Ishikawa (cell line): ENCODE results near the gene SRL.
A peak's percentile ranks its signal among the peaks of the same experiment; 100 is the strongest.

ENCODE experiments used
- CEBPB ChIP-seq: IDR thresholded peaks from 2 replicates; pipeline ENCODE4 v1.6.1; 2012
- CREB1 ChIP-seq: IDR thresholded peaks from 2 replicates; pipeline ENCODE4 v1.6.1; 2012; ENCODE audit warnings: low read depth
- EGR1 ChIP-seq: IDR thresholded peaks from 2 replicates; pipeline ENCODE4 v1.6.1; 2012
- EP300 ChIP-seq: IDR thresholded peaks from 2 replicates; pipeline ENCODE4 v1.6.1; 2012; ENCODE audit warnings: borderline replicate concordance
- FOXM1 ChIP-seq: IDR thresholded peaks from 2 replicates; pipeline ENCODE4 v1.6.1; 2012; ENCODE audit warnings: low read depth, borderline replicate concordance
- MAX ChIP-seq: IDR thresholded peaks from 2 replicates; pipeline ENCODE4 v1.6.1; 2012
- NFIC ChIP-seq: IDR thresholded peaks from 2 replicates; pipeline ENCODE4 v1.6.1; 2012
- RAD21 ChIP-seq: IDR thresholded peaks from 2 replicates; pipeline ENCODE4 v1.6.1; 2012; ENCODE audit warnings: low read depth
- REST ChIP-seq: IDR thresholded peaks from 2 replicates; pipeline ENCODE4 v1.6.1; 2012; ENCODE audit warnings: low read depth, mild to moderate bottlenecking
- TAF1 ChIP-seq: IDR thresholded peaks from 2 replicates; pipeline ENCODE4 v1.6.1; 2012; ENCODE audit warnings: low read depth, mild to moderate bottlenecking
- TCF12 ChIP-seq: IDR thresholded peaks from 2 replicates; pipeline ENCODE4 v1.6.1; 2012; ENCODE audit warnings: low read depth
- TEAD4 ChIP-seq: IDR thresholded peaks from 2 replicates; pipeline ENCODE4 v1.6.1; 2012
- USF1 ChIP-seq: IDR thresholded peaks from 2 replicates; pipeline ENCODE4 v1.6.1; 2012
- YY1 ChIP-seq: IDR thresholded peaks from 2 replicates; pipeline ENCODE4 v1.6.1; 2012; ENCODE audit warnings: low read depth
- ZBTB7A ChIP-seq: IDR thresholded peaks from 2 replicates; pipeline ENCODE4 v1.6.1; 2012; ENCODE audit warnings: low read depth

Gene SRL

GRCh38 chr16:4169415-4169814, 72.5 kb downstream of the SRL start:
- no peak for TF ChIP-seq RAD21
- no peak for TF ChIP-seq TEAD4

- TF ChIP-seq ZBTB7A, result no peak
- no peak for TF ChIP-seq TEAD4
- no peak for TF ChIP-seq YY1
- no peak for TF ChIP-seq FOXM1
- no peak for TF ChIP-seq NFIC
- TF ChIP-seq REST, result no peak
- TF ChIP-seq USF1, result no peak
- TF ChIP-seq EP300, result no peak
- no peak for TF ChIP-seq TCF12
- TF ChIP-seq CEBPB, result no peak
Observed at GRCh38 chr16:4166821-4167220, 75.1 kb downstream of the SRL start.

GRCh38 chr16:4160658-4161430, 81.0 kb downstream of the SRL start:
- TF ChIP-seq RAD21 (peak; percentile 23; the same call in 1 of the 2 replicates), FOXM1 (no peak)

GRCh38 chr16:4159726-4160125, 82.2 kb downstream of the SRL start:
- TF ChIP-seq NFIC (no peak), USF1 (no peak), ZBTB7A (no peak), RAD21 (no peak), TAF1 (no peak), FOXM1 (no peak), REST (no peak), EGR1 (no peak), CEBPB (no peak), YY1 (no peak), TEAD4 (no peak), CREB1 (no peak), EP300 (no peak), MAX (no peak), TCF12 (no peak)

- no peak for TF ChIP-seq EP300
- TF ChIP-seq CEBPB, result no peak
- no peak for TF ChIP-seq TAF1
- no peak for TF ChIP-seq RAD21
- no peak for TF ChIP-seq YY1
- TF ChIP-seq TEAD4, result no peak
- TF ChIP-seq REST, result no peak
- TF ChIP-seq TCF12, result no peak
- TF ChIP-seq MAX, result no peak
Observed at GRCh38 chr16:4158143-4159093, 83.5 kb downstream of the SRL start.
